HepG2 (cell line): Measurements from ENCODE around the gene CST8. TPM values are rescaled to one million over a fixed set of nuclear protein-coding genes. Genes with fewer than 3 reads are reported as not detected.
A peak's percentile ranks its signal among the peaks of the same experiment; 100 is the strongest.

ENCODE experiments used
- BHLHE40 ChIP-seq: IDR thresholded peaks from 2 replicates; pipeline ENCODE4 v1.6.1; 2011; ENCODE audit warnings: low read length, improper control_type of control experiment
- CC2D1A ChIP-seq: sonication (generic); formaldehyde crosslinking; IDR thresholded peaks from 2 replicates; pipeline ENCODE4 v1.8.1; 2023; ENCODE audit warnings: mild to moderate bottlenecking, missing genetic modification reagents
- GATA4 ChIP-seq: sonication (generic); IDR thresholded peaks from 2 replicates; pipeline ENCODE4 v1.6.1; 2016; ENCODE audit warnings: antibody characterized with exemption, low read depth, borderline replicate concordance
- GLMP ChIP-seq: sonication (generic); formaldehyde crosslinking; IDR thresholded peaks from 2 replicates; pipeline ENCODE4 v1.9.0; 2021; ENCODE audit warnings: missing genetic modification reagents, mild to moderate bottlenecking, borderline replicate concordance
- KDM1A ChIP-seq: IDR thresholded peaks from 2 replicates; pipeline ENCODE4 v1.6.1; 2016; ENCODE audit warnings: missing compliant biosample characterization
- NFKBIZ ChIP-seq: IDR thresholded peaks from 2 replicates; pipeline ENCODE4 v1.6.1; 2018; ENCODE audit warnings: missing genetic modification reagents, missing compliant biosample characterization
- PHB2 ChIP-seq: fragments of 450-650 bp; IDR thresholded peaks from 2 replicates; pipeline ENCODE4 v1.6.1; 2018; ENCODE audit not compliant: partially characterized antibody
- PHF21A ChIP-seq: sonication (generic); formaldehyde crosslinking; IDR thresholded peaks from 2 replicates; pipeline ENCODE4 v1.5.0; 2020; ENCODE audit warnings: mild to moderate bottlenecking, missing genetic modification reagents
- POLR2AphosphoS5 ChIP-seq: IDR thresholded peaks from 2 replicates; pipeline ENCODE4 v1.6.1; 2012; ENCODE audit warnings: low read depth, low read length
- TCF12 ChIP-seq, 2 experiments: fragments of 450-650 bp in 1 of 2; sonication (generic) in 1 of 2; formaldehyde crosslinking in 1 of 2; IDR thresholded peaks; 2 replicates each; pipeline versions ENCODE4 v1.6.1 to v1.8.0; 2017 to 2022; ENCODE audit warnings: antibody characterized with exemption in 1 of 2, mild to moderate bottlenecking in 1 of 2, missing genetic modification reagents in 1 of 2, moderate library complexity in 1 of 2
- TFDP1 ChIP-seq: IDR thresholded peaks from 2 replicates; pipeline ENCODE4 v1.6.1; 2016; ENCODE audit warnings: missing compliant biosample characterization, missing genetic modification reagents, borderline replicate concordance
- TMF1 ChIP-seq: sonication (generic); formaldehyde crosslinking; IDR thresholded peaks from 2 replicates; pipeline ENCODE4 v1.8.1; 2022; ENCODE audit warnings: low read depth, missing genetic modification reagents
- ZNF253 ChIP-seq: sonication (generic); formaldehyde crosslinking; IDR thresholded peaks from 2 replicates; pipeline ENCODE4 v1.8.0; 2022; ENCODE audit warnings: mild to moderate bottlenecking, missing genetic modification reagents, borderline replicate concordance
- ZNF292 ChIP-seq: sonication (generic); formaldehyde crosslinking; IDR thresholded peaks from 2 replicates; pipeline ENCODE4 v1.8.1; 2022; ENCODE audit warnings: mild to moderate bottlenecking, low read depth, missing genetic modification reagents, borderline replicate concordance
- ZNF414 ChIP-seq: sonication (generic); formaldehyde crosslinking; IDR thresholded peaks from 2 replicates; pipeline ENCODE4 v1.5.0; 2020; ENCODE audit warnings: missing genetic modification reagents
- ZNF547 ChIP-seq: sonication (generic); formaldehyde crosslinking; IDR thresholded peaks from 2 replicates; pipeline ENCODE4 v1.5.1; 2020; ENCODE audit warnings: mild to moderate bottlenecking, missing genetic modification reagents
- ZNF557 ChIP-seq: sonication (generic); formaldehyde crosslinking; IDR thresholded peaks from 2 replicates; pipeline ENCODE4 v1.4.0; 2020; ENCODE audit warnings: missing genetic modification reagents
- ZNF644 ChIP-seq: IDR thresholded peaks from 2 replicates; pipeline ENCODE4 v1.6.1; 2016; ENCODE audit warnings: low read depth
- ZNF687 ChIP-seq: sonication (generic); formaldehyde crosslinking; IDR thresholded peaks from 2 replicates; pipeline ENCODE4 v1.5.1; 2020; ENCODE audit warnings: mild to moderate bottlenecking, missing genetic modification reagents, moderate library complexity
- ZNF7 ChIP-seq: IDR thresholded peaks from 2 replicates; pipeline ENCODE4 v1.6.1; 2016; ENCODE audit warnings: missing biosample characterization, missing genetic modification reagents
- ZNF816 ChIP-seq: sonication (generic); formaldehyde crosslinking; IDR thresholded peaks from 2 replicates; pipeline ENCODE4 v1.8.0; 2022; ENCODE audit warnings: missing genetic modification reagents, mild to moderate bottlenecking, borderline replicate concordance
- ZUFSP ChIP-seq: sonication (generic); formaldehyde crosslinking; IDR thresholded peaks from 2 replicates; pipeline ENCODE4 v1.9.0; 2021; ENCODE audit warnings: missing genetic modification reagents, mild to moderate bottlenecking, borderline replicate concordance
- polyA plus RNA-seq, 8 experiments: library from polyadenylated mRNA; depleted of rRNA in 3 of 8; stranded (reverse) in 7 of 8; unstranded in 1 of 8; fragments of >200 nt; fragmentation: Illumina TruSeq in 4 of 8; extraction: Trizol in 4 of 8; gene quantifications; 2 replicates each; pipeline versions ENCODE4 v1.2.1 to v1.2.3, GENCODE V29; 2011 to 2016; ENCODE audit warnings: low read depth in 4 of 8, missing spikeins in 1 of 8, mixed read lengths in 1 of 8; ENCODE audit not compliant: insufficient read depth in 1 of 8
- total RNA-seq, 5 experiments: library from RNA; depleted of rRNA; stranded (reverse); fragments of >200 nt; fragmentation: Illumina TruSeq; extraction: Trizol; gene quantifications; 2 replicates each; pipeline ENCODE4 v1.2.3, GENCODE V29; 2016; ENCODE audit warnings: low read depth in 1 of 5

The CST8 gene
- total and polyA plus RNA-seq, 2 of the 13 experiments (the other 11 are each of a cell fraction or from before 2014, with no cell fraction given) = not detected

GRCh38 chr20:23509247-23509913, 18.5 kb downstream of the CST8 start (continued):
- TF ChIP-seq TFDP1 (CRISPR knock-in tag) (0 out of 2 replicates have a peak, but pooled peaks have one; percentile 34), POLR2AphosphoS5 (no peak; the same call in 1 of the 2 replicates), KDM1A (CRISPR knock-in tag) (no peak), ZNF644 (CRISPR knock-in tag) (peak; percentile 85), NFKBIZ (0 out of 2 replicates have a peak, but pooled peaks have one; percentile 56), BHLHE40 (peak; percentile 34; the same call in 1 of the 2 replicates), PHF21A (CRISPR knock-in tag) (no peak), ZNF7 (CRISPR knock-in tag) (no peak), ZNF547 (no peak), ZUFSP (CRISPR knock-in tag) (no peak), TCF12 (IDR thresholded peaks at IDR 0.05) (no peak), TCF12 (CRISPR knock-in tag; IDR thresholded peaks at IDR 0.05) (no peak), ZNF253 (CRISPR knock-in tag) (no peak), GLMP (no peak), ZNF414 (CRISPR knock-in tag) (no peak), ZNF687 (CRISPR knock-in tag) (peak; percentile 68), TMF1 (no peak), PHB2 (no peak), ZNF816 (CRISPR knock-in tag) (no peak), GATA4 (no peak), ZNF292 (peak; percentile 91), ZNF557 (CRISPR knock-in tag) (no peak), CC2D1A (CRISPR knock-in tag) (no peak)
